ENCODE results near the gene ENOX2.

Gene ENOX2

DNA sequence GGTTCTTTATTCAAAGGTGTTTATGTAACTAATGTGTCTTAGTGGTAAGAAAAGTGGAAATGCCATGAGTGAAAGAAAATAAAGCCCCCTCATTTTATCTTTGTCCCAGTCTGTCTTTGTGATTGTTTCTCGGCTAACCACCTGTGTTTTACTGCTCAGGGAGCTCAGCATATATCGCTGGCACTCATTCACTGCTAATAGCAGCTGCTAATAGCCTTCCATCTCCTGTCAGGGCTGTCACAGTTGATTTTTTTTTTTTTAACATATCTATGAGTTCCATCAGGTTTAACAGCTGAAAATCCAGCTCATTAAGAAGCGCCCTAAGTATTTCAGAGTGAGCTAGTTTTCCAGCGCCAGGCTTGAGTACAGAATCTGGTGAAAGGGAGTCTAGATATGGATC, 295.6 kb downstream of the ENOX2 start:
- no peak for DNase-seq

- DNase-seq, result no peak
Measured at GRCh38 chrX:130606425-130606824, 296.6 kb downstream of the ENOX2 start.

DNA sequence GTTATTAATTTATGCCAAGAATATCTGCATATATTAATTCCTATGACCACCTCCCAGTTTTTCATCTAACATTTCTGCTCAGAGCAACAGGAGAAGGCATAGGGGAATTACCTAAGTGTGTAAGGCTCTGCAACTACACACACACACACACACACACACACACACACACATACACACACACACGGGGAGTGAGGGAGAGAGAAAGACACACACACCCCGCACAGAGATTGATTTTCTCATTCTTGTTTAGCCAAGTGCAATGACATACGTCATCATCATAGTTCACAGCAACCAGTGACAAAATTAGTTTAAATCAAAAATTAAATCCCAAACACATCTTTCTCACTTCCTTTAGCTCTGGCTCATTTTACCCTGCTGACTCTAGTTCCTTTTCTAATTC, 298.1 kb downstream of the ENOX2 start:
- no peak for DNase-seq

GRCh38 chrX:130594453-130594916, 308.5 kb downstream of the ENOX2 start:
- no peak for DNase-seq

GRCh38 chrX:130593911-130594310, 309.1 kb downstream of the ENOX2 start:
- no peak for DNase-seq

DNA sequence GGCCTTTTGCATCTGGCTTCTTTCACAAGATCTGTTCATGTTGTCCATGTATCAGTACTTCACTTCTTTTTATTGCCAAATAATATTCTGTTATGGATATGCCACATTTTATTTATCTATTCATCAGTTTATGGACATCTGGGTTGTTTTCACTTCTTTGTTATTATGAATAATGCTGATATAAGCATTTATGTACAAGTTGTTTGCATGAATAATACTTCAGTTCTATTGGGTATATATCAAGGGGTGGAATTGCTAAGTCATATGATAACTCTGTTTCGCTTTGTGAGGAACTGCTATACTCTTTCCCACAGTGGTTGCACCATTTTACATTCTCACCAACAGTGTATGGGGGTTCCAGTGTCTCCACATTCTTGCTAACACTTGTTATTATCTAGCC, 310.8 kb downstream of the ENOX2 start:
- no peak for DNase-seq

DNA sequence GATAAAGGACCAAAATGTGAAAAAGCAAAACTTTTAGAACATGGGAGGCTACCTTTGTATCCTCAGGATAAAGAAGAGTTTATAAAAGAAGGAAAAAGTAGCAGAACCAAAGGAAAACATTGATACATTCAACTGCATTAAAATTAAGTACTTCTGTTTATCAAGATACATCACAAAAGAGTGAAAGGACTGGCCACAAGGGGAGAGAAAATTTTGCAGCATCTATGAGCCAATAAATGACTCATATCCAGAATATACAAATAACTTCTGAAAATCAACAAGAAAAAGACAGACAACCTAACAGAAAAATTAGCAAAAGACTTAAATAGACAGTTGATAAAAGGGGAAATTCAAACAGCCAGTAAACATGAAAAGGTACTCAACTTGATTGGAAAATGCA, 324.1 kb downstream of the ENOX2 start:
- no peak for DNase-seq

GRCh38 chrX:130577431-130577830, 325.6 kb downstream of the ENOX2 start:
- DNase-seq, result no peak

GRCh38 chrX:130575831-130576389, 327.1 kb downstream of the ENOX2 start:
- no peak for DNase-seq

All from activated CD8-positive, alpha-beta memory T cell treated with anti-CD3 and anti-CD28 coated beads, Interleukin-2, amount 50 U/mL, for 4 hours (primary cell).